ENCODE measurements around the gene DDR1.
"Not testable (repeated sequence)": the region's sequence is repeated elsewhere in the genome, so short reads cannot be mapped to it uniquely, and the experiment has no call there.

Gene DDR1

DNA sequence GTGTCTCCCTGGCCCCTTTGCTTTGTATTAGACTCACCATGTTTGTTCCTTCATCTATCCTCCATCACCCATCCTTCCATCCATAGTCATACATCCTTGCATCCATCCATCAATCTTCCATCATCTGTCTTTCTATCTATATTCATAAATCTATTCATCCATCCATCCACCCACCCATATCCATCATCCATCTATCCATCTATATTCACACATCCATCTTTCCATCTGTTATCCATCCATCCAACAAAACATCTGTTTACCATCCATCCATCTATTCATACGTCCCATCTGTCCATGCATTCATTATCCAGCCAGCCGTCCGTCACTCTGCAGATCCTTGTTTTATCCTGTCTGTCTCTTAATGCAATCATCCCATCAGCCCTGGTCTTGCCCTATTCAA lies 10.6 kb downstream of the DDR1 start:
- DNase-seq = no peak

DNA sequence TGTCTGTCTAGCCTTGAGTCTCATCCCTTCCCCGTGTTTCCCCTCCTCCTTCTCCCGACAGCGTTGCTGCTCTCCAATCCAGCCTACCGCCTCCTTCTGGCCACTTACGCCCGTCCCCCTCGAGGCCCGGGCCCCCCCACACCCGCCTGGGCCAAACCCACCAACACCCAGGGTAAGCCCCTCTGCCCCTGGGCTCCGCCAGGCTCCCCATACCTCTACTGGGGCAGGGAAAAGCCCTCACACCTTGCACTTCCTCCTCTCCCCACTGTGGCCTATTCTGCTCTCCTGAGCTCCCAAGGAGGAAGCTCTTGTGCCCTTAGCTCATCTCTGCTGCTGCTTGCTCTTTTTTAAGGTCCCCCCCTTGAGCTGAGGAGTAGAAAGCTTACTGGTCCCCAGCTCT lies 11.0 kb downstream of the DDR1 start:
- DNase-seq = no peak

DNA sequence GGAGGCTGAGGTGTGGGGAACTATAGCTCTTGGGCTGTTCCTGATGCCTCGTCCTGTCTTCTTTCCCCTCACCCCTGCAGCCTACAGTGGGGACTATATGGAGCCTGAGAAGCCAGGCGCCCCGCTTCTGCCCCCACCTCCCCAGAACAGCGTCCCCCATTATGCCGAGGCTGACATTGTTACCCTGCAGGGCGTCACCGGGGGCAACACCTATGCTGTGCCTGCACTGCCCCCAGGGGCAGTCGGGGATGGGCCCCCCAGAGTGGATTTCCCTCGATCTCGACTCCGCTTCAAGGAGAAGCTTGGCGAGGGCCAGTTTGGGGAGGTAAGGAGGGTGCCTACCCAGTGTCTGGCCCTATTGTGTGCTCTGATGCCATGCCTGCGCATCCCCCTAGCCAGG lies 12.2 kb downstream of the DDR1 start:
- no peak for DNase-seq

DNA sequence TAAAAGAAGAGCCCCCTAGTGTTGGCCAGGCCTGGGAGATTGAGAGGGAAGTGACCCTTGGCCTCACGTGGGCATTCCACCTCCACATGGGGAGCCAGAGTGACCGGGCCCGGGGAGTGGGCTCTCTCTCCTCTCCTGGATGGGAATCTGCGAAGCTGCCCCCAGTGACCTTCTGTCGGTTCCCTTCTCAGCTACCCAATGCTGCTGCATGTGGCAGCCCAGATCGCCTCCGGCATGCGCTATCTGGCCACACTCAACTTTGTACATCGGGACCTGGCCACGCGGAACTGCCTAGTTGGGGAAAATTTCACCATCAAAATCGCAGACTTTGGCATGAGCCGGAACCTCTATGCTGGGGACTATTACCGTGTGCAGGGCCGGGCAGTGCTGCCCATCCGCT lies 13.6 kb downstream of the DDR1 start:
- no peak for DNase-seq

DNA sequence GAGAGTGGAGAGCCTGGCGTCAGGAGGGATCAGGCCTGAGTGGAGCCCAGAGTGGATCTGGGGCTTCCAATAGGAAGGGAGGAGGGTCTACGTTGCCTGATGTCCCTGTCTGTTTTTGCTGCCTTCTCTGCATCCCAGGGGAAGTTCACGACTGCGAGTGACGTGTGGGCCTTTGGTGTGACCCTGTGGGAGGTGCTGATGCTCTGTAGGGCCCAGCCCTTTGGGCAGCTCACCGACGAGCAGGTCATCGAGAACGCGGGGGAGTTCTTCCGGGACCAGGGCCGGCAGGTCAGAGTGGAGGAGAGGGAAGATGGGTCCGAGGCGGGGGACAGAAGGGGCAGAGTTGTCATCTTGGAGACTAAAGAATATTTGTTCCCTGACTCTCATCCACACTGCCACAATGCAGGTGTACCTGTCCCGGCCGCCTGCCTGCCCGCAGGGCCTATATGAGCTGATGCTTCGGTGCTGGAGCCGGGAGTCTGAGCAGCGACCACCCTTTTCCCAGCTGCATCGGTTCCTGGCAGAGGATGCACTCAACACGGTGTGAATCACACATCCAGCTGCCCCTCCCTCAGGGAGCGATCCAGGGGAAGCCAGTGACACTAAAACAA lies 14.5 kb downstream of the DDR1 start:
- no peak for DNase-seq

DNA sequence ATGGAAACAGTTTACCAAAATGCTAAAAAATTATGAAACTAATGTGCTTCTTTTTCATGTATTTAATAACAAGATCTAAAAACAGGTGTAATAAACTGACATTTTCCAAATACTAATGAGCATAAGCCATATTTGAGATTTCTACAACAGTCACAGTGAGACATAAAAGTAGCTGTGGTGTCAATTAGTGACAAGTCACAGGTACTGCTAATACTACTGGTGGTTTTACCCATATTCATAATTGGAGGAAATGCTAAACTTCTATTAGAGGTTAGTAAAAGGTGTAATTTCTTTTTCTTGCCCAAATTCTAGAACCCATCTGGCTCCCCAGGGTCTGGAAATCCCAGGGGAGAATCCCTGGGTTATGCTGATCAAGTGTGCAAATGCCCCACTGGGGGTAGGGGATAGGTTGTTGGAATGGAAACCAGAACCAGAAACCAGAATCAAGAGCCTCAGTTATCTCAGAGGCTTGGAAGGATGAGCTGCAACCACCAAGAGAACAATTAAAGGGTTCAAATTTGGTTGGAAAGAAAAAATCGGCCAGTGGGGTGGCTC lies 16.6 kb downstream of the DDR1 start:
- DNase-seq = no peak

DNA sequence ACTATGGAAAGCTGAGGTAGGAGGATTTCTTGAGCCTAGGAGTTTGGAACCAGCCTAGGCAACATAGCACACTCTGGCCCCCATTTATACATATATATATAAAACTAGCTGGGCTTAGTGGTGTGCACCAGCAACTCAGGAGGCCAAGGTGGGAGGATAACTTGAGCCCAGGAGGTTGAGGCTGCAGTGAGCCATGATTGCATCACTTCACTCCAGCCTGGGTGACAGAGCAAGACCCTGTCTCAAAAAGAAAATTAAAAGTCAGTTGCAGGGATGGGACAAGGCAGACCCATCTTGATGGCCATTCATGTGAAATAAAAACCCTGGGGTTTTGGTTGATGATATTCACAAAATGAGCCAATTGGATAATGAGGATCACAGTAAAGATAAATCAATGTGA lies 17.1 kb downstream of the DDR1 start:
- no peak for DNase-seq

DNA sequence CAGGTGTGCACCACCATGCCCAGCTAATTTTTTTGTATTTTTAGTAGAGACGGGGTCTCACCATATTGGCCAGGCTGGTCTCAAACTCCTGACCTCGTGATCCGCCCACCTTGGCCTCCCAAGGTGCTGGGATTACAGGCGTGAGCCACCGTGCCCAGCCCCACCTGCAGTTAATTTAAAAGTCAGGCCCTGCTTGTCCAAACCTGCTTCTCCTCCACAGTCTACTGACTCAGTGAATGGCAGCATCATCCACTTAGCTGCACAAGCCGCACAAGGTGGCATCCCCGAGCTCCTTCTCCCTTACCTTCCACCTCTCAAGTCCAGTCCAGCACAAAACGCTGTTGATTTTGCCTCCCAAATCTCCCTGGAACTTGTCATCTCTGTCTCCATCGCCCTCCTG lies 17.9 kb downstream of the DDR1 start:
- DNase-seq = not testable (repeated sequence)

DNA sequence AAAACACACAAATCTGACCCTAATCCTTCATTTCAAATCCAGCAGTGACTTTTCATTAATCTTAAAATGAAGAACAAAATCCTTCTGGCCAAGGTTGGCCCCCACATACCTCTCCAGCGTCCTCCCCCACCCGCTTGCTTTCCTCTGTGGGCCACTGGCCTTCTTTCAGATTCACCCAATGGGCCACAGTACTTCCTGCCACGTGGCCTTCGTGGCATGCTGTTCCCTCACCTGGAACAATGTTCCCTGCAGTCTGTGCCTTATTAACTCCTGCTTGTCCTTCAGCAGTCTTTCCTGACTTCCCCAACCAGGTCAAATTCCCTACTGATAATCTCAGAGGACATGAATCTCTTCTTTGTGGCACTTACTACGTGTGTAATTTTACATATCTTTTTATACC lies 18.4 kb downstream of the DDR1 start:
- DNase-seq = no peak

DNA sequence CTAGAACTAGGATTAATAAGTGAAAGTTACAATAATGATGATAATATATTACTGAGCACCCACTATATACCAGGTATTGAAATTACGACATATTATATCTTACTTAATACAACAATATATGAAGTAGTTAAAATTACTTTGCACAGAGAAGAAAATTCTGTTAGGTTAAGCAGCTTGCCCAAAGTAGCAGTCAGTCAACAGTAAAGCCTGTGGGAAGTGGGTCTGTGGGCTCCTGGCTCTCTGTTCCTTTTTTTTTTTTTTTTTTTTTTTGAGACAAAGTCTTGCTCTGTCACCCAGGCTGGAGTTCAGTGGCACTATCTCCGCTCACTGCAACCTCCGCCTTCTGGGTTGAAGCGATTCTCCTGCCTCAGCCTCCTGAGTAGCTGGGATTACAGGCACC lies 18.9 kb downstream of the DDR1 start:
- peak; percentile 78 for DNase-seq

DNA sequence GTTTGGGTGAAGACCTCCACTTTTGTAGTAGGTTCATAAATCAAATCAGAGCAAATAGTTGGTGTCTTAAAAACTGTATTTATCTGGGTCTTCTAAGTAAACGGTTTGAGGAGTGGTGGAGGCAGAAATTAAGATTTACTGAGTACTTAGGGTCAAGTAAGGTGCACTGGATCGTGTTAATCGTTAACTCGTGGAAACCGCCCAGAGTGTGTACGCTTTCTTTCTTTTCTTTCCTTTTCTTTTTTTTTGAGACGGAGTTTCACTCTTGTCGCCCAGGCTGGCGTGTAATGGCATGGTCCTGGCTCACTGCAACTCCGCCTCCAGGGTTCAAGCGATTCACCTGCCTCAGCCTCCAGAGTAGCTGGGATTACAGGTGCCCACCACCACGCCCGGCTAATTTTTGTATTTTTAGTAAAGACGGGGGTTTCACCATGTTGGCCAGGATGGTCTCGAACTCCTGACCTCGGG lies 23.0 kb downstream of the DDR1 start:
- not testable (repeated sequence) for DNase-seq

DNA sequence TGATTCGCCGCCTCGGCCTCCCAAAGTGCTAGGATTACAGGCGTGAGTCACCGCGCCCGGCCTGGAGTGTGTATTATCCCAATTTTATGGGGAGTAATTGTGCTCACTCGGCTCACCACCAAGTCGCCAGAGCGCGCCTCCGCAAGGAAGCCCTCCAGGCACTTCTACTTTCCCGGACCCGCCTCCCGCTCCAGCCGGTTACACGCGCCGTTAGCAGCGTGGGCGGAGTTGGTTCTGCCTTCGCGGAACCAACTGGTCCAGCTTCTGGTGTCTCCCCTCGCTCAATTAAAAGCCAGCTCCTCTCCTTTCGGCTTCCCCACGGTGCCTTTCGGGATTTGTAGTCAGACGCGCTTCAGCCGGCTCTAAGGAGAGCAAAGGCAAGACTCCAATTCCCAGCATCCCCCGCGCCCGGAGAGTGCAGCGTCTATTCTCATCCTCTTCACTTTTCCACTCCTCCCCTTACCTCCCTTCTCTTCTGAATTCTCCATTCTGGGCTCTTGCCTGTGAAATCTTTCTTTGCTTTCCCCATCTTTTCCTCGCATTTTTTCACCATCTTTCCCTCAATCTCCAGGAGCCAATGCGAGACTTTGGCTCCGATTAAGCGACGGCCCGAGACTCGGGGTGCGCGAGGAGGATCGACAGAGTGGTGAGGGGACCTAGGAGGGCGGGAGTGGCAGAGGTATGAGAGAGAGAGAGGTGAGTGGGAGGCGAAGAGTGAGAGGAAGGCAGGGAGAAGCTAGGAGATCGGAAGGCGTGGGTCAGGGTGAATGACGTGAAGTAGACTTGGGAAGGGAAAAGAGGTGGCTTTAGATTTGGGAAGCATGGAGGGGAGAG lies 23.7 kb downstream of the DDR1 start, which contains the start of gene GTF2H4:
Gene GTF2H4, plus strand, starts transcription at position 450 of the 834 bp plus-strand sequence.
- peak; percentile 99 for DNase-seq

DNA sequence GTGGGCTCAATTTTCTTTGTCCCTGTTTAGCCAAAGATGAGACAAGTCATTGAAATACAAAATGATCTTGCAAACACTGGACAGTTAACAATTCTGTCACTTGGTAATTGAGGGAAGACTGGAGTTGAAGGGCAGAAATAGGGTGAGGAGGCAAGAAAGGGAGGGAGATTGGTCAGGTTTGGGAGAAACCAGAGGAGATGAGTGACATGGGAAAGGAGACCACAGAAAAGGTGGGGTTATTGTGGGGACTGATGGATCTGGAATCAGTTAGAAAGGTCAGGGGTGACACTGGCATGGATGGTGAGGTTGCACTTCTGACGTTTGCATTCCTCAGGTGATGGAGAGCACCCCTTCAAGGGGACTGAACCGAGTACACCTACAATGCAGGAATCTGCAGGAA lies 24.4 kb downstream of the DDR1 start:
- no peak for DNase-seq

DNA sequence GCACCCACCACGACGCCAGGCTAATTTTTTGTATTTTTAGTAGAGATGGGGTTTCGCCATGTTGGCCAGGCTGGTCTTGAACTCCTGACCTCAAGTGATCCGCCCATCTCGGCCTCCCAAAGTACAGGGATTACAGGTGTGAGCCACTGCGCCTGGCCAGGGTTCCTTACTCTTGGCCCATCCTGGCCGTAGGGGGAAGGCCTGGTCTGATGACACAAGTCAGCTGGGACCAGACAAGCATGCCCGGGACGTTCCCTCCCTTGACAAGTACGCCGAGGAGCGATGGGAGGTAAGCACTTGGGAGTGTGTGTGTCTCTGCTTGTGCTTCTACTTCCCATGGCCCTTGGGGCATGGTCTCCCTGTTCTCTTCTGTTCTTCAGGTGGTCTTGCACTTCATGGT lies 26.2 kb downstream of the DDR1 start:
- not testable (repeated sequence) for DNase-seq

DNA sequence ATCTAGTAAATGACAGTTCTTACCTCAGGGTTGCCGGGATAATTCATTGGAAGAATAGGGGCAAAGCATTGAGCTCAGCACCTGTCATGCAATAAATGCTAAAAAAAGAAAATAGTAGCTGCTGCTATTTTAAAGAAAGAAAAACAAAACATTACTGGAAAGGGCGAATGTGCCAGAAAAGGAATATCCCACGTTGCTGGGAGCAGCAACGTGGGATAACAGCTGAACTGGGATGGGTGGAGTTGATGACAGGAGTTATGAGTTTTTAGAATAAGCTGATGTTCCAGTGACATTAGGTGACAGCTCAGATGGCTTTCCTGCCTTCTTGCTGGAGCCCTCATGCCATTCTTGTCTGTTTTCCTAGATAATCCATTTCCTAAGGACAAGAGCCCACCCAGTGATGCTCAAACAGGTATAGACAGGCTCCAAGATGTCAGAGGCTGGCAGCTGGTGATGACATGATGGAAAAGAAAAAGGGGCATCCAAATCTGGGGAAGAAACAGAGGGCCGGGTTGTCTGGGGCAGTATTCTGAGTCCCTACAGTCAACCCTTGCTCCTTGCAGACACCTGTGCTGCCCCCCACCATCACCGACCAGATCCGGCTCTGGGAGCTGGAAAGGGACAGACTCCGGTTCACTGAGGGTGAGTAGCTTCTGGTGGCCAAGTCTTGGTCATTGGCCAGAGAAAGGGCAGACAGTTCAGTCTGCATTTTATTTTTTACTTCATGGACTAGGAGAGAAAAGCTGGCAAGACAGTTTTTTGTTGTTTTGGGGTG lies 28.6 kb downstream of the DDR1 start:
- no peak for DNase-seq

DNA sequence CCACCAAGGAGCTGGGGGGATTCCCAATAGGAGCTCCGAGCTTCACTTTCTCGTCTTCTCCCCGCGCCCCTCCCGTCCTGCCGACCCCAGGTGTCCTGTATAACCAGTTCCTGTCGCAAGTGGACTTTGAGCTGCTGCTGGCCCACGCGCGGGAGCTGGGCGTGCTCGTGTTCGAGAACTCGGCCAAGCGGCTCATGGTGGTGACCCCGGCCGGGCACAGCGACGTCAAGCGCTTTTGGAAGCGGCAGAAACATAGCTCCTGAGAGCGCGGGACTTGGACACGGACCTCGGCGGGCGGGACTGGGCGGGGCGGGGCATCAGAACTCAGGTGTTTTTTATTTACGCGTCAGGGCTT lies 29.4 kb downstream of the DDR1 start:
- DNase-seq = no peak

DNA sequence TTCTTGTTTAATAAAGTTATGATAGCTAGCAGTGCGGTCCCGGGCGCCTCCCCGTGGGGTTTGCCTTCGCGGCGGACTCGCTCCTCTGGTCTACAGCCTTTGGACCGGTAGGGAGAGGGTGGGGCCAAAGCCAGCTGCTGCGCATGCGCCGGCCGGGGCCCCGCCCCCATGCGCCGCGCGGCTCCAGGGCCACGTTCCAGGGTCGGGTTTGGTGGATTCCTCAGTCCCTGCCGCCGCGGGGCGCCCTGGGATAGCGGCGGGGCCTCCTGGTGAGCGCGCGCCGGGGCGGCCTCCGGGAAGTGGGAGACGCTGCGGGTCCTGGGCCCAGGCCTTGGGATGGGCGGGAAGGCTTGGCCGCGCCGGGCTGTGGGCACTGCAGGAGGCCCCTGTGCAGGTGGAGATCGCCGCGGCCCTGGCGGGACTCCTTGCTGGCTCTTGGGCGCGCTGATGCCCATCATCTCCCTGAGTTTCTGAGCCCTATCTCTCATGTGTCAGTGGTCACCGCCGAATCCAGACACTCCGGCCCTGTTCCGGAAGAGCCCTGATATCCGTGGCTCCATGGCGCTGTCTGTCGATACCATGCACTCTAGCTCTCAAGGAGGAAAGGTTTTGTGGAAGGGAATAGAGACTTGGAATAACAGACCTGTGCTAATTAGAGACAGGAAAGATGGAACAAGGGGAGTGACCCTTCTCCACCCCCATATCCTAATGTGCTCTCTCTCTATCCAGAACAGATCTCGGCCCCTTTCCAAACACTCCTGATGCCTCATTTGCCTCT lies 29.9 kb downstream of the DDR1 start, which contains the start of gene VARS2:
Gene VARS2, plus strand, starts transcription at position 163 of the 778 bp plus-strand sequence. Its CDS starts 599 bp downstream, at position 762.
- peak; percentile 86 for DNase-seq

DNA sequence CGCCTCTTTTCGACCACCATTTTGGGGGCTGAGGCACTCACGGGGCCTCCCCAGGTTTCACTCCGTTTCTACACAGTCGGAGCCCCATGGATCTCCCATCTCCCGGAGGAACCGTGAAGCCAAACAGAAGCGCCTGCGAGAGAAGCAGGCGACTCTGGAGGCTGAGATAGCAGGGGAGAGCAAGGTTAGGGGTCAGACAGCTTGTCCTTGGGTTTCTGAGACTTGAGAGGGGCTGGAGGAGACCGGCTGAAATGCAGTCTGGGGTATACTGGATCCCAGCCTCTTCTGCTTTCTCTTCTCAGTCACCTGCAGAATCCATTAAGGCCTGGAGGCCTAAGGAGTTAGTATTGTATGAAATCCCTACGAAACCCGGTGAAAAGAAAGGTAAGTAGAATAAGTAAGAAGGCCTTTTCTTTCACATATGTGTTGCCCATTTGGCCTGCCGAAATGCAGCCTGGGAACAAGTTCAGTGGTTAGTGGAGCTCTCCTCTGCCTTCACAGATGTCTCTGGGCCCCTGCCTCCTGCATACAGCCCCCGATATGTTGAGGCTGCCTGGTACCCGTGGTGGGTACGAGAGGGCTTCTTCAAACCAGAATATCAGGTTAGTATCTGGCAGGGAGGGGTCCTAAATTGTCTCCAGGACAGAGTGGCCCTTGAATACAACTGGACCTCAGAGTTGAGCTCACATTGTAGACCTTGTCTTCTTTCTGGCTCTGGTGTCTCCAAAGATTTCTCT lies 30.7 kb downstream of the DDR1 start:
- no peak for DNase-seq

DNA sequence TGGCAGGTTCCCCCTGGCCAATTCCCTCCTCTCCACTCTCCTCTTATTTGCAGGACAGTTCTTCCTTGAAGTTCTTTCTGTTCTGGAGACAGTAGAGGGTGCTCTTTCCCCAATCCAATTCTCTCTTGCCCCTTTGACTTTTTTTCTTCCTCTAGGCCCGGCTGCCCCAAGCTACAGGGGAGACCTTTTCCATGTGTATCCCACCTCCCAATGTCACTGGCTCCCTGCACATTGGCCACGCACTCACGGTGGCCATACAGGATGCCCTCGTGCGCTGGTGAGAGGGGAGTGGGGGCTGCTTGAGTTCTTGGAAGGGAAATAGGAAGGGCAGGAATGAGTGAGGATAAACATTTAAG lies 31.2 kb downstream of the DDR1 start:
- DNase-seq = peak; percentile 61

DNA sequence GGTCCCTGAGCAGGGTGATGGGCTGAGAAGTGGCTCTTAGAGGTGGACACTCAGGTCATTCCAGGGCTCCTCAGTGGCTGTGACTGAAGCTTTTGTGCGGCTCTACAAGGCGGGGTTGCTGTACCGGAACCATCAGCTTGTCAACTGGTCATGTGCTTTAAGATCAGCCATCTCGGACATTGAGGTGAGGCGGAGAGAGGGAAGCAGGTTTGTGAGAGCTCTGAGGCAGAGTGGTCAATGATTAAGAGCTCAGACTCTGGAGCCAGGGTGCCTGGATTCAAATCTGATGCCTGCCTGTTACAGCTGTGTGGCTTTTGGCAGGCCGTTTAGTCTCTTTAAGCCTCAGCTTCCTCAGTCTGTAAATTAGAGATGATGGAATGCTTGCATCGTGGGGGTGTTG lies 32.7 kb downstream of the DDR1 start:
- no peak for DNase-seq

DNA sequence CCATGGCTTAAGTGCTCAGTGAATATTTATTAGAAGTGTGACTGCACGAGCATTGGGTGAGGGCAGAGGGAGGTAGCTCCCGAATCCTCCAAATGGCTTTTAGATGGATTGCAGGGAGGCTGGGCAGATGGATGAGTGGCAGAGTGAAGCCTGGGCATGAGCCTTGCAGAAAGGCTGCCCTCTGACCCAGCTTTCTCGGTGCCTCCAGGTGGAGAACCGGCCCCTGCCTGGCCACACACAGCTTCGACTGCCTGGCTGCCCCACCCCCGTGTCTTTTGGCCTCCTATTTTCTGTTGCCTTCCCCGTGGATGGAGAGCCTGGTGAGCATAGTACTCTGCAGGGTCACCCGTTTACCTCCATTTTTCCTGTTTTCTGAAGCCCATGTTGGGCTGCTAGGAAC lies 33.2 kb downstream of the DDR1 start:
- DNase-seq = no peak

DNA sequence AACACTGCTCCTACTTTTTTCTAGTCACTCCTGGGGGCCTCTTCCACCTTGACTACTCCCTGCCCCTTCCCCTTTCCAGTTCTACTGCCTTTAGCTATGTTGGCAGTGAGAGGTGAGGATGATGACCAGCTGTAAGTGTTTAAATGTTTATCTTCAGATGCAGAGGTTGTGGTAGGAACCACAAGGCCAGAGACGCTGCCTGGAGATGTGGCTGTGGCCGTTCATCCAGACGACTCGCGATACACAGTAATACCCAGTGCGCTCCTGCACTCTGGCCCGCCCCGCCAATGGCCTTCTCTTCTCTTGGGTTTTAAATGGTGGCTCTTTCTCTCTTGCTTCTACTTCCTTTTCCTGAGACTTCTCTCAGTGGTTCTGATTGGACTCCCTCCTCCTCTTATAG lies 34.4 kb downstream of the DDR1 start:
- peak; percentile 26 for DNase-seq
